GM12878 (cell line): Measurements from ENCODE around the gene GAS2L2. TPM values are rescaled to one million over a fixed set of nuclear protein-coding genes. Genes with fewer than 3 reads are reported as not detected.

Experiments
- ATAC-seq: fragments of 200-7000 bp; cut with Tn5 transposase; 3 replicates; pipeline ENCODE4 v1.9.1; 2020; ENCODE audit warnings: mild to moderate bottlenecking, moderate library complexity
- BruUV-seq: library from RNA; stranded (reverse); fragments of 400-500 nt; replicated peaks from 2 replicates; lab custom pipeline; 2021; lab: Mats Ljungman, UMichigan
- CTCF ChIA-PET: fragments of 300-600 bp; sonication (Branson Sonifier 250); formaldehyde crosslinking; extraction: SDS; loops from one replicate; lab custom pipeline; 2021; ENCODE audit warnings: inconsistent platforms; lab: Yijun Ruan, JAX
- POLR2A ChIA-PET: fragments of 350-600 bp; formaldehyde crosslinking; extraction: SDS; loops from one replicate; lab custom pipeline; 2021; ENCODE audit warnings: inconsistent platforms; lab: Charles Lee
- RAD21 ChIA-PET: fragments of 300-600 bp; sonication (Branson Sonifier 250); formaldehyde crosslinking; loops from one replicate; lab custom pipeline; 2023; ENCODE audit warnings: antibody characterized with exemption; ENCODE audit not compliant: unreplicated experiment; lab: Charles Lee
- SMC1A ChIA-PET: fragments of 300-600 bp; sonication (Branson Sonifier 250); formaldehyde crosslinking; loops from one replicate; lab custom pipeline; 2023; ENCODE audit not compliant: unreplicated experiment, uncharacterized antibody; lab: Charles Lee
- DNase-seq: peaks from one replicate; pipeline ENCODE4 v3.0.0-alpha.2; 2011; ENCODE audit warnings: low read depth, low spot score
- FAIRE-seq: peaks from 3 replicates; lab custom pipeline; 2011; peaks lifted over from hg19 to GRCh38; lab: Jason Lieb, UNC
- H2AFZ ChIP-seq: 2 replicates; pipeline ENCODE4 v1.6.0; 2011; ENCODE audit warnings: low read depth, low read length, control low read depth; ENCODE audit not compliant: control insufficient read depth
- H3K27ac ChIP-seq: 2 replicates; pipeline ENCODE4 v1.5.1; 2011; ENCODE audit warnings: control low read depth; ENCODE audit not compliant: control insufficient read depth, insufficient read depth
- H3K27me3 ChIP-seq, 2 experiments: replicated peaks in 1 of 2; 2 replicates each; pipeline versions ENCODE4 v1.6.0 to v1.6.1; 2011; ENCODE audit warnings: low read length in 1 of 2; ENCODE audit not compliant: control insufficient read depth in 2 of 2, insufficient read depth in 2 of 2
- H3K36me3 ChIP-seq, 2 experiments: 2 replicates each; pipeline ENCODE4 v1.5.1; 2011; ENCODE audit warnings: low read length in 1 of 2; ENCODE audit not compliant: control insufficient read depth in 2 of 2, insufficient read depth in 2 of 2
- H3K4me1 ChIP-seq: 2 replicates; pipeline ENCODE4 v1.6.1; 2011; ENCODE audit warnings: mild to moderate bottlenecking, low read length, moderate library complexity, mixed read lengths; ENCODE audit not compliant: control insufficient read depth, insufficient read depth
- H3K4me2 ChIP-seq: 2 replicates; pipeline ENCODE4 v1.6.0; 2011; ENCODE audit warnings: control low read depth; ENCODE audit not compliant: control insufficient read depth, insufficient read depth
- H3K4me3 ChIP-seq: fragments of 200-600 bp; sonication (generic); 2 replicates; pipeline ENCODE4 v1.5.1; 2016
- H3K79me2 ChIP-seq: 2 replicates; pipeline ENCODE4 v1.6.0; 2011; ENCODE audit warnings: low read length; ENCODE audit not compliant: control insufficient read depth, insufficient read depth
- H3K9ac ChIP-seq: 2 replicates; pipeline ENCODE4 v1.8.0; 2011; ENCODE audit warnings: low read length, control low read depth, mixed read lengths; ENCODE audit not compliant: control insufficient read depth, insufficient read depth
- H3K9me3 ChIP-seq: replicated peaks from 3 replicates; pipeline ENCODE4 v1.5.1; 2011; ENCODE audit warnings: mild to moderate bottlenecking, low read length; ENCODE audit not compliant: control insufficient read depth, insufficient read depth
- H4K20me1 ChIP-seq: 2 replicates; pipeline ENCODE4 v1.6.0; 2011; ENCODE audit not compliant: control insufficient read depth, insufficient read depth
- CHD1 ChIP-seq: IDR thresholded peaks from 2 replicates; pipeline ENCODE4 v1.6.1; 2012; ENCODE audit warnings: low read depth, low read length, improper control_type of control experiment
- CHD2 ChIP-seq: IDR thresholded peaks from 2 replicates; pipeline ENCODE4 v1.6.1; 2011; ENCODE audit warnings: low read depth, low read length, improper control_type of control experiment, borderline replicate concordance
- E2F8 ChIP-seq: fragments of 450-650 bp; IDR thresholded peaks from 2 replicates; pipeline ENCODE4 v1.6.1; 2018; ENCODE audit warnings: mild to moderate bottlenecking, low read depth, moderate library complexity; ENCODE audit not compliant: partially characterized antibody
- JUNB ChIP-seq: IDR thresholded peaks from 2 replicates; pipeline ENCODE4 v1.6.1; 2016; ENCODE audit warnings: antibody characterized with exemption, mild to moderate bottlenecking
- NR2C1 ChIP-seq: fragments of 450-650 bp; IDR thresholded peaks from 2 replicates; pipeline ENCODE4 v1.6.1; 2017; ENCODE audit warnings: antibody characterized with exemption, mild to moderate bottlenecking, moderate library complexity
- NR2C2 ChIP-seq: IDR thresholded peaks from 2 replicates; pipeline ENCODE4 v1.6.1; 2011; ENCODE audit warnings: borderline replicate concordance, low read depth; ENCODE audit not compliant: control insufficient read depth, insufficient read length
- PRDM15 ChIP-seq: fragments of 450-650 bp; formaldehyde crosslinking; IDR thresholded peaks from 2 replicates; pipeline ENCODE4 v1.4.0; 2020; ENCODE audit warnings: mild to moderate bottlenecking, moderate library complexity
- RAD21 ChIP-seq: IDR thresholded peaks from 2 replicates; pipeline ENCODE4 v1.6.1; 2011; ENCODE audit warnings: mild to moderate bottlenecking, low read depth, low read length, moderate library complexity; ENCODE audit not compliant: insufficient read depth
- RAD51 ChIP-seq: fragments of 450-650 bp; IDR thresholded peaks from 2 replicates; pipeline ENCODE4 v1.6.1; 2016; ENCODE audit warnings: moderate library complexity, mild to moderate bottlenecking, inconsistent platforms
- RFX5 ChIP-seq: IDR thresholded peaks from 2 replicates; pipeline ENCODE4 v1.6.1; 2011; ENCODE audit warnings: low read depth, low read length, improper control_type of control experiment
- SIX5 ChIP-seq: IDR thresholded peaks from 2 replicates; pipeline ENCODE4 v1.6.1; 2011; ENCODE audit warnings: mild to moderate bottlenecking, low read depth, low read length, moderate library complexity; ENCODE audit not compliant: severe bottlenecking
- YBX1 ChIP-seq: fragments of 450-650 bp; IDR thresholded peaks from 2 replicates; pipeline ENCODE4 v1.6.1; 2016; ENCODE audit warnings: antibody characterized with exemption
- ZNF207 ChIP-seq: fragments of 450-650 bp; IDR thresholded peaks from 2 replicates; pipeline ENCODE4 v1.6.1; 2014; ENCODE audit warnings: antibody characterized with exemption, mild to moderate bottlenecking, borderline replicate concordance
- ZNF687 ChIP-seq: fragments of 450-650 bp; IDR thresholded peaks from 2 replicates; pipeline ENCODE4 v1.6.1; 2017; ENCODE audit warnings: mild to moderate bottlenecking, moderate library complexity
- WGBS: methylation state at CpG from one replicate; pipeline ENCODE4 v1.1.6; 2016; ENCODE audit warnings: low lambda C conversion rate; ENCODE audit not compliant: insufficient replicate concordance, insufficient coverage; ENCODE audit errors: missing lambda C conversion rate; 5-methylcytosine and 5-hydroxymethylcytosine counted together
- in situ Hi-C: fragments of 300-500 bp; cut with MboI; formaldehyde crosslinking; loops from 9 replicates; pipeline ENCODE4 v1.14.3; 2018; ENCODE audit warnings: mixed read lengths
- intact Hi-C: fragments of 100-400 bp; cut with micrococcal nuclease; formaldehyde crosslinking; loops from one replicate; pipeline ENCODE4 v1.14.2; 2022; ENCODE audit not compliant: unreplicated experiment
- polyA plus RNA-seq, 11 experiments: library from polyadenylated mRNA; depleted of rRNA in 4 of 11; unstranded in 6 of 11; stranded (reverse) in 5 of 11; fragments of >200 nt; fragmentation: Nextera tagmentation in 4 of 11; fragmentation: Illumina TruSeq in 1 of 11; extraction: Ambion mirVana in 4 of 11; extraction: Trizol in 1 of 11; gene quantifications; 1 replicate in 1 of 11; 2 replicates in 10 of 11; pipeline versions ENCODE4 v1.2.1 to v1.2.3, GENCODE V29; 2011 to 2016; ENCODE audit warnings: inconsistent platforms in 2 of 11, missing spikeins in 2 of 11, low read depth in 1 of 11
- total RNA-seq, 4 experiments: library from RNA; depleted of rRNA in 3 of 4; stranded (reverse); fragments of >200 nt in 3 of 4; fragmentation: Illumina TruSeq in 1 of 4; extraction: Trizol in 1 of 4; gene quantifications; 2 replicates each; pipeline versions ENCODE4 v1.2.1 to v1.2.3, GENCODE V29; 2013 to 2021

The GAS2L2 gene
- total and polyA plus RNA-seq, 10 of the 15 experiments (the other 5 are each of a cell fraction or from before 2014, with no cell fraction given): 0.01 TPM; not detected in 9

GRCh38 chr17:35761601-35762000 is 8.6 kb upstream of the GAS2L2 start:
- Histone ChIP-seq H3K4me1 (peaks cover 5% of the 10 kb centered on the region), H2AFZ (no peak overlapping the region), H3K9me3 (no peaks in the 10 kb centered on the region), H3K79me2 (no peaks in the 10 kb centered on the region), H3K9ac (no peak overlapping the region), H3K36me3 (no peaks in the 10 kb centered on the region), H3K4me3 (no peak overlapping the region), H4K20me1 (no peaks in the 10 kb centered on the region), H3K27ac (no peak overlapping the region), H3K27me3 (no peaks in the 10 kb centered on the region; a peak in 3 of 4 replicates), H3K4me2 (no peak overlapping the region)
- CTCF ChIA-PET: interaction anchor here (0.6 to 8.3 kb wide), 4 partner anchors 13 to 388 kb away, joined by 3 to 220 read pairs (median 3); partner anchors contain the start of gene TAF15
- RAD21 ChIA-PET: interaction anchor here (1.5 kb wide), 1 partner anchor 47 kb away, joined by 4 read pairs; the partner anchor contains the start of gene TAF15
- BruUV-seq: no TSS peak
- intact Hi-C loops (no loop called here), in situ Hi-C loops (no loop called here)
- ATAC-seq (no peak), DNase-seq (no peak), FAIRE-seq (no peak)
- POLR2A ChIA-PET: no interaction called here
- 38% methylated on average over 5 of the region's 5 CpGs for WGBS
- SMC1A ChIA-PET: interaction anchor here (1.9 kb wide), 1 partner anchor 50 kb away, joined by 6 read pairs; no protein-coding TSS in a partner anchor
- TF ChIP-seq E2F8 (no peak), CHD1 (no peak), NR2C2 (no peak), JUNB (no peak), RAD21 (no peak), RAD51 (no peak), PRDM15 (CRISPR knock-in tag) (no peak), YBX1 (no peak), CHD2 (no peak), NR2C1 (no peak), ZNF207 (no peak), RFX5 (no peak), SIX5 (no peak), ZNF687 (no peak)
